Measurements from ENCODE around the gene AQP1.

DNA sequence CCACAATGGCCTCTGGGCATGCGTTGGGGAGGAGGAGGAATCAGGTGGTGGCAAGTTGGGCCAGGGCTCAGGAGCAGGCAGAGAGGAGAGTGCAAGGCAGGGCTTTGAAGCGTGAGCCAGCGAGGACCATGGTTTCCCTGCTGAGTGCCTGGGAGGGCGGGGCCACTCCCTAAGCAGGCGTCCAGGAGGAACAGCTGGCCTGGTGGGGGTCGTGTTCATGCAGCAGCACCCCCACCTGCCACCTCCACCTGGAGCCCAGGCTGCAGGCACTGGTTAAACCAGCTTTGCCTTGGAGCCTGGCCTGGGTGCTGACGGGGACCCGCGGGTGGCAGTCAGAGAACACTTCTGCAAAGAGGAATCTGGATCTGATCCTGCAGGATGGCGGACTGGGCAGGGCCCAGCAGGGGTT, 24.2 kb upstream of the AQP1 start:
- TF ChIP-seq, protein P1, sequence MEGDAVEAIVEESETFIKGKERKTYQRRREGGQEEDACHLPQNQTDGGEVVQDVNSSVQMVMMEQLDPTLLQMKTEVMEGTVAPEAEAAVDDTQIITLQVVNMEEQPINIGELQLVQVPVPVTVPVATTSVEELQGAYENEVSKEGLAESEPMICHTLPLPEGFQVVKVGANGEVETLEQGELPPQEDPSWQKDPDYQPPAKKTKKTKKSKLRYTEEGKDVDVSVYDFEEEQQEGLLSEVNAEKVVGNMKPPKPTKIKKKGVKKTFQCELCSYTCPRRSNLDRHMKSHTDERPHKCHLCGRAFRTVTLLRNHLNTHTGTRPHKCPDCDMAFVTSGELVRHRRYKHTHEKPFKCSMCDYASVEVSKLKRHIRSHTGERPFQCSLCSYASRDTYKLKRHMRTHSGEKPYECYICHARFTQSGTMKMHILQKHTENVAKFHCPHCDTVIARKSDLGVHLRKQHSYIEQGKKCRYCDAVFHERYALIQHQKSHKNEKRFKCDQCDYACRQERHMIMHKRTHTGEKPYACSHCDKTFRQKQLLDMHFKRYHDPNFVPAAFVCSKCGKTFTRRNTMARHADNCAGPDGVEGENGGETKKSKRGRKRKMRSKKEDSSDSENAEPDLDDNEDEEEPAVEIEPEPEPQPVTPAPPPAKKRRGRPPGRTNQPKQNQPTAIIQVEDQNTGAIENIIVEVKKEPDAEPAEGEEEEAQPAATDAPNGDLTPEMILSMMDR (CRISPR knock-in tag; IDR thresholded peaks at IDR 0.05) = no peak
- TF ChIP-seq SRY (CRISPR knock-in tag; IDR thresholded peaks at IDR 0.05) (no peak), HDAC2 (CRISPR knock-in tag; IDR thresholded peaks at IDR 0.05) (no peak), TAF15 (IDR thresholded peaks at IDR 0.05; ENCODE audit: low read depth, low read length, poor library complexity, severe bottlenecking) (no peak), ZNF3 (CRISPR knock-in tag; IDR thresholded peaks at IDR 0.05) (no peak), ESRRA (CRISPR knock-in tag; IDR thresholded peaks at IDR 0.05; ENCODE audit: low read depth) (no peak), POLR2AphosphoS2 (IDR thresholded peaks at IDR 0.05; ENCODE audit: low read depth, low read length) (no peak), EZH2 (conservative IDR thresholded peaks at IDR 0.05; ENCODE audit: low read depth, low read length) (no peak), ZNF143 (CRISPR knock-in tag; IDR thresholded peaks at IDR 0.05) (no peak), SIN3A (IDR thresholded peaks at IDR 0.05; ENCODE audit: borderline replicate concordance, low read depth, low read length) (no peak)
- TF ChIP-seq, protein P2, sequence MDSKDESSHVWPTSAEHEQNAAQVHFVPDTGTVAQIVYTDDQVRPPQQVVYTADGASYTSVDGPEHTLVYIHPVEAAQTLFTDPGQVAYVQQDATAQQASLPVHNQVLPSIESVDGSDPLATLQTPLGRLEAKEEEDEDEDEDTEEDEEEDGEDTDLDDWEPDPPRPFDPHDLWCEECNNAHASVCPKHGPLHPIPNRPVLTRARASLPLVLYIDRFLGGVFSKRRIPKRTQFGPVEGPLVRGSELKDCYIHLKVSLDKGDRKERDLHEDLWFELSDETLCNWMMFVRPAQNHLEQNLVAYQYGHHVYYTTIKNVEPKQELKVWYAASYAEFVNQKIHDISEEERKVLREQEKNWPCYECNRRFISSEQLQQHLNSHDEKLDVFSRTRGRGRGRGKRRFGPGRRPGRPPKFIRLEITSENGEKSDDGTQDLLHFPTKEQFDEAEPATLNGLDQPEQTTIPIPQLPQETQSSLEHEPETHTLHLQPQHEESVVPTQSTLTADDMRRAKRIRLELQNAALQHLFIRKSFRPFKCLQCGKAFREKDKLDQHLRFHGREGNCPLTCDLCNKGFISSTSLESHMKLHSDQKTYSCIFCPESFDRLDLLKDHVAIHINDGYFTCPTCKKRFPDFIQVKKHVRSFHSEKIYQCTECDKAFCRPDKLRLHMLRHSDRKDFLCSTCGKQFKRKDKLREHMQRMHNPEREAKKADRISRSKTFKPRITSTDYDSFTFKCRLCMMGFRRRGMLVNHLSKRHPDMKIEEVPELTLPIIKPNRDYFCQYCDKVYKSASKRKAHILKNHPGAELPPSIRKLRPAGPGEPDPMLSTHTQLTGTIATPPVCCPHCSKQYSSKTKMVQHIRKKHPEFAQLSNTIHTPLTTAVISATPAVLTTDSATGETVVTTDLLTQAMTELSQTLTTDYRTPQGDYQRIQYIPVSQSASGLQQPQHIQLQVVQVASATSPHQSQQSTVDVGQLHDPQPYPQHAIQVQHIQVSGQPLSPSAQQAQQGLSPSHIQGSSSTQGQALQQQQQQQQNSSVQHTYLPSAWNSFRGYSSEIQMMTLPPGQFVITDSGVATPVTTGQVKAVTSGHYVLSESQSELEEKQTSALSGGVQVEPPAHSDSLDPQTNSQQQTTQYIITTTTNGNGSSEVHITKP (CRISPR knock-in tag; IDR thresholded peaks at IDR 0.05; ENCODE audit: low read depth) = no peak
- TF ChIP-seq, protein P3, sequence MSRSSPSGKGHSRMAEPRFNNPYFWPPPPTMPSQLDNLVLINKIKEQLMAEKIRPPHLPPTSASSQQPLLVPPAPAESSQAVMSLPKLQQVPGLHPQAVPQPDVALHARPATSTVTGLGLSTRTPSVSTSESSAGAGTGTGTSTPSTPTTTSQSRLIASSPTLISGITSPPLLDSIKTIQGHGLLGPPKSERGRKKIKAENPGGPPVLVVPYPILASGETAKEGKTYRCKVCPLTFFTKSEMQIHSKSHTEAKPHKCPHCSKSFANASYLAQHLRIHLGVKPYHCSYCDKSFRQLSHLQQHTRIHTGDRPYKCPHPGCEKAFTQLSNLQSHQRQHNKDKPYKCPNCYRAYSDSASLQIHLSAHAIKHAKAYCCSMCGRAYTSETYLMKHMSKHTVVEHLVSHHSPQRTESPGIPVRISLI (CRISPR knock-in tag; IDR thresholded peaks at IDR 0.05; ENCODE audit: borderline replicate concordance) = no peak
